DMS53 (cell line): Measurements from ENCODE around the gene MAL.

Experiments
- DNase-seq: peaks from one replicate; lab custom pipeline; 2025; lab: John Stamatoyannopoulos, UW

MAL gene

GRCh38 chr2:95048825-95049682 is 23.5 kb downstream of the MAL start:
- DNase-seq = no peak

GRCh38 chr2:95049683-95049955 is 24.1 kb downstream of the MAL start:
- DNase-seq = no peak

- no peak for DNase-seq
These were observed 24.5 kb downstream of the MAL start for GRCh38 chr2:95049961-95050360.

- DNase-seq = no peak
These were observed 25.1 kb downstream of the MAL start for GRCh38 chr2:95050385-95051300.

GRCh38 chr2:95051626-95052025 is 26.1 kb downstream of the MAL start:
- DNase-seq = no peak

- no peak for DNase-seq
These were observed 26.8 kb downstream of the MAL start for GRCh38 chr2:95052307-95052706.

GRCh38 chr2:95052804-95053479 is 27.4 kb downstream of the MAL start:
- DNase-seq = peak; percentile 47

GRCh38 chr2:95053543-95053942 is 28.0 kb downstream of the MAL start:
- peak; percentile 89 for DNase-seq

GRCh38 chr2:95054016-95054415 is 28.5 kb downstream of the MAL start:
- no peak for DNase-seq

- no peak for DNase-seq
These were observed 29.8 kb downstream of the MAL start for GRCh38 chr2:95055262-95055661.

GRCh38 chr2:95056044-95056443 is 30.5 kb downstream of the MAL start:
- no peak for DNase-seq

GRCh38 chr2:95056461-95057459 is 31.3 kb downstream of the MAL start:
- DNase-seq = no peak

- peak; percentile 29 for DNase-seq
These were observed 32.2 kb downstream of the MAL start for GRCh38 chr2:95057535-95058370.

- no peak for DNase-seq
These were observed 33.0 kb downstream of the MAL start for GRCh38 chr2:95058466-95058988.

GRCh38 chr2:95058989-95059641 is 33.6 kb downstream of the MAL start:
- no peak for DNase-seq

- no peak for DNase-seq
These were observed 34.3 kb downstream of the MAL start for GRCh38 chr2:95059656-95060370.

- no peak for DNase-seq
These were observed 35.1 kb downstream of the MAL start for GRCh38 chr2:95060446-95061118.

GRCh38 chr2:95061119-95061512 is 35.6 kb downstream of the MAL start:
- DNase-seq = no peak
